ENCODE data around the gene C14orf132.
"Not testable (repeated sequence)": the region's sequence is repeated elsewhere in the genome, so short reads cannot be mapped to it uniquely, and the experiment has no call there.

Gene C14orf132

DNA sequence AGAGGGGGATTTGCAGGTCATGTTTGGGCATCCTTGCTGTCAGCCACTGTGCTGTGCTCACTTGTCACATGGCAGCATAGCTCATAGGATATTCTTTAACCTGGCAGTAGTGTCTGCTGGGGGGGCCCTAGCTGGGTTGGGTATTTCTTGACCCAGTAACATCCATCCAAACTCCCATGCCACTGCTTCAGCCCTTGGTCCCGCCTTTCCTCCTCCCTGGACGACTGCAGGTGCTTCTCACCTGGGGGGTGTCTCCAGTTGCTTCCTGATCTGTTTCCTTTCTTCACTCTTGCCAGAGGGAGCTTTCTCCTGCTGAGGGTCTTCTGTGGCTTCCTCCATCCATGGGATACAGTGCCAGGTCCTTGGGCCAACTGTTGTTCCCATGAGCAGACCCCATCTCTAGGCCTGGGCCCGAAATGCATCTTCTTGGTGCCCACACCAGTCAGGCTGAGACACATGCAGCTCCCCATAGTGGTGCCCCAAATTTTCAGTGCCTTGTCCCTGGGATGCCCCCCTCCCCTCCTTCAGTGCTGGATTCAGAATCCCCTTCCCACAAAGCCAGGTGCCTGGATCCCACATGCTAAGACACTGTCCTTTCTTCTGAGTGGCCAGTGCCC is 20.5 kb downstream of the C14orf132 start:
- no peak for DNase-seq (ENCODE audit: low read depth, low spot score)

DNA sequence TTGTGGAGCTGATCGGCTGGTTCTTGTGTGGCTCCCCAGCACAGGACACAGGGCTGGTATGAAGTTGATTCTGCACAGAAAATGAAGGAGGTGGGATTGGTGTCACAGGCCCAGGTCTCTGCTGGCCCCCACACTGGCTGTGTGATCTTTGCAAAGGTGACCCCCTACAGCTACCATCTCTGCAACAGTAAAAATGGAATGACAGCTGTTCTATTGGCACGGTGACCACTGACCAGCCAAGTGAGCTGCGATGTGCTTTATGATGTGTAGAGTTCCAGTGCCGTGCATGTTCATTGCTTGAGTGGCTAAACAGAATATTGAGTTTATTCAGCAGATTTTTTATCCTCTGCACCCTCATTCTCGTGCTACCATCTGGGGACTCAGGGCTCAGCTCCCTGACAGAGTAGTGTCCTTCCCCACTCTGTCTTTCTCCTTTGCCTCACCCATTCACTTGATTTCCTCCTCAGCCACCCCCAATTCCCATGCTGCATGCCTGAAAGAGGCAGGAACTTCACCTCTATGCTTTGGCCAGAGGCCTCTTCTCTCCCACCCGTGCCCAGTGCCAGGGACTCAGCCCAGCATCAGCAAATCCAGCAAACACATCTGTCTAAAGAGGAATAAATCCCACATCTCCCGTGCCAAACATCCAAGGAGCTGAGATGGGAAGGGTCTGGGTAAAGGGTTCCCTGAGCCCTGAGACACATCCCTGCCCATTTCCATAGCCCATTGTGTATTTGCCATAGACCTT is 21.2 kb downstream of the C14orf132 start:
- no peak for DNase-seq (ENCODE audit: low read depth, low spot score)

DNA sequence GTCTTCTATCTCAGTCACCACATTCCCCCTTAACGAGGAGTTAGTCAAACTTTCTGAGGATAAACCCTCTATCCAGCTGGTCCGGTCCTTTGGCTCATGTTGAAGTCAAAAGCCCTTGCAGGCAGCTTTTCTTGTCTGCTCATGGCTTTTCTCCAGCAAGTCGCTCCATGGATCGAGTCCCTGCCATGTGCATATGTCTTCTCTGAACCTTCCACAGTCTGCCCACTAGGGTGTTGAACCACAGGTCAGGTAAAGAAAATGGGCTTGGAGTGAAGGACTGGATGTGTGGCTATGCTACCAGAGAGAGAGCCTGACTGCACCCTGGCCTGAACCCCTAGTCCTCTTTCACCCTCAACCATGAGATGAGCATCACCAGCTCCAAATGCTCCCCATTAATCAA is 22.8 kb downstream of the C14orf132 start:
- no peak for DNase-seq (ENCODE audit: low read depth, low spot score)

DNA sequence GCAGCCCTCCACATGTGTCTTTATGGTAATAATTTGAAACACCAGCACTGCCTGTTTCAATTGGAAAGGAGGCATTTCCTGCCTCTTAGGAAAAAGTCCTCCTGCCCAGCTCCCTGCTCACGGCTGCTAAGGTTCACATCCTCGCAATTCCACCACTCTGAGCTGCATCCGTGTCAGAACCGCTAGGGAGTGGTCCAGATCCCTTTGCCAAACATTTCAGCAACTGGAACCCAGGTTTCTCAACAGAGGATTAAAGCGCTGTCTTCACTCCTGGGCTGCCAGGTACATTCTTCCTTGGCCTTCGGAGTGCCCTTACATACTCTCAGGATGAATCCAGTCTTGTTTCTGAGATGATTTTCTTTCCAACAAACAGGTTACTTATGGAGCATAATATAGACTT is 23.3 kb downstream of the C14orf132 start:
- DNase-seq (ENCODE audit: low read depth, low spot score), result no peak

DNA sequence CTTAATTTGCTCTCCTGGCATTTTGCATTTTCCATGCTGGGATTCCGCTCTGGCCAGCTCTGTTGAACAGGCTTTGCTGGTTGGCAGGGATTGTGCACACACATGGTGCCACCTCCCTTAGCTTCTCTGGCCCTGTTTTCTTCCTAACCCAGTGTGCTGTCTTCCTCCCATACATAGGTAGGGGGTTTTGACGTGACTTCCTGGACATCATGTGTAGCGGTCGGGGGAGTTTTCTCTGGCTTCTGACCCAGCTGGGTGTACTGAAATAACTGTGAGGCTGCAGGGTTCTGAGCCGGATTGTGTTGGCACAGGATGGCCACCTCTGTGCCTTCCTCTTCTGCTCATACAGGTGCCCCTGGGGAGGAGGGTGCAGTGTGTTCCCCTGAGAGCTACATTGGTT is 25.7 kb downstream of the C14orf132 start:
- no peak for DNase-seq (ENCODE audit: low read depth, low spot score)

DNA sequence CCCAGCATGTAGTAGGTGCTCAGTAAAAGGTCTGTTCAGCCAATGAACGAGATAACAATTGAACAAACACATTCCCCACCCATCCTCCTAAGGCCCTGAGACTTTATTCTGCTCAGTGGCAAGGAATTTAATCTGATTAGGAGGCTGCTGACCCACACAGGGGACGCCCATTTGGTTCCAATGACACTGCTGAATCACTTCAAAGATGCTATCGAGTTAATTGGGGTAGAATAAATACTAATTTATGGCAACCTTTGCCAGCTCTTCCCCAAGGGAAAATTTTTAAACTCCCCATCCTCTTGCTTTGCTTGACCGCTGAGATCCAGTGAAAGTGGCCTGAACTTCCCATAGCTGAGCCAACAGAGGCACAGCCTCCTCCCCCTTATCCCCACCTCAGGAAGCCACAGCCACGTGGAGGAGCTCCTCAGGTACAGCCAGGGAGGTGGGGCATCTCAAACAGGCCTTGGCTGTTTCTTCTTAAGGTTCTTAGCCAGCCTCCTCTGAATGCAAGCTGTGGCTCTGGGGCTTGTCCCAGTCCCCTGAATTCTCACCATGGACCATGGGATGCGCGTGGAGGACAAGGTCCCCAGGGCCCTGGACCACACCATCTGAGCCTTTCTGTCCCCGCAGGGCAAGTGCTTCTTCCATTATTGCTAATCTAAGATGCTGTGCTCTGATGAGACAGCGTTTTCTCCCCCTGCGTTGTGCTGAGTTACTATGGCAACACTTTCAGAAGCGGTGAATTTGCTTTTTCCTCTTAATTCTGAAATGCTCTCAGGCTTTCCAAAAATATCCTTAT is 26.7 kb downstream of the C14orf132 start:
- no peak for DNase-seq (ENCODE audit: low read depth, low spot score)

DNA sequence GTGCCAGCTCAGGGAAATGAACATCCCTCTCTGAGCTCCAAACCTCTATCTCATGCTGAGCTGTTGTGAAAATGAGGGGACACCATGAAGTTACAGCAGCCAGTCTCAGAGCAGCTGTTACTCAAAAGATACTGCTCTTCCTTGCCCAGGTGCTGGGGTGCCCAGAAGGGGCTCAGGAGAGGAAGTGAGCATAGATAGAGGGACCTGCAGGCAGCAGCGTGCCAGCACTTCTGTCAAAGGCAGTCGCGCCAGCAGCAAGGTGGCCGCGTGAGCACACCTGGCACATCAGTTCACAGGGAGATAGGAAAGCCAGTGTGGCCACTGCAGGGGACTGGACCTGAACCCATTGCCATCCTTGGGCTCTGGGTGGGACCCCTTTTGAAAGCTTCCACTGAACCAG is 27.8 kb downstream of the C14orf132 start:
- no peak for DNase-seq (ENCODE audit: low read depth, low spot score)

DNA sequence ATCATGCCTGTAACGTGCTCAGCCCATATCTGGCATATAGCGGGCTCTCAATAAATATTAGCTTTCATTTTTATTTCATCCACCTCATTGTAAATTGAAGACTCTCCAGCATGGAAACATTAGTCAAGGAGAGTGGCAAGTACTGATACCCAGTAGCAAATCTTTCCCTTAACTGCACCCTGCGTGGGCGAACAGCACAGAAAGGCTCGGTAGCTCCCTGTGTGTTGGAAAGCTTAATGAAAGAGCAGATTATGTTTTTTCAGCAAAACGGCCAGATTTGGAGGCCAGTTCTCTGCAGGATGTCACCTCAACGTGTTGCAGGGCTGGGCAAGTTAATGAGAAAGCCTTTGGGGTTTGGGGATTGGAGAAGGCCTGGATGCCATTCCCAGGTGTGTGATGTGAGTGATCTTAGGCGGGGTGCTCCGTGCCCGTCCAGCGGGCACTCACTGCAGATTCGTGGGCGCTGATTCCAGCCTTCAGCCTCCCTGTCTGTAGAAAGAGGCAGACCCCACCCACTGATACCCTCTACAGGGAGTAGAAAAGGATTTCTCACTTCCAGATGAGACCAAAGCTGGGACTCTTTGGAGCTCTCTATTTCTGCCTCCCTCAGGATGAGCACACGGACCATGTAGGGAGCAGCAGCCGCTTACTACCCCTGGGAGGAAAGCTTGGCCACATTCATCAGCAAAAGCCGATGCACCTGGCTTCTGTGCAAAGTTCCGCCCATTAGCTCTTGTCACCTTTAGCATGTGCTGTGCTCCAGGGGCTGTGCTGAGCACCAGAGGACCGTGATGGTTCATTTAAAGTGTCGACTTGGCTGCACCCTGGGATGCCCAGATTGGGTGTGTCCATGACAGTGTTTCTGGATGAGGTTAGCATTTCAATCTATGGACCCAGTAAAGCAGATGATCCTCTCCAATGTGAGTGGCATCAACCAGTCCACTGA is 29.1 kb downstream of the C14orf132 start:
- no peak for DNase-seq (ENCODE audit: low read depth, low spot score)

DNA sequence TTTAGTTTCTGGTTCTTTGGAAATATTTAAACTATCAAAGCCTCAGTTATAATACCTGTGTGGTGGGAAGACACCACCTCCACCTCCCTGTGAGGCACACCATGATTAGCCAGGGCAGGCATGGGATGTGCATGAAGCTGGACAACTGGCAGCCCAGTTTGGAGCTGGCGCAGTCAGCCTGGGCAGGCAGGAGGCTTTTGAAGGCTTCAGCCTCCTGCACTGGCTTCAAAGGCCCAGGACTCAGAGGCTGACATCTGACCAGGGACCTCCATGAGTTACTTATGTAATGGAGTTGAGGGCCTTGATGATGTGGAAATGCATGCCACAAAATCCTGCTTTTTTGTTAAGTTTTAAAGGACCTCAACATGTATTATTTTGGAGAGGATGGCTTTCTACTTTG is 30.3 kb downstream of the C14orf132 start:
- no peak for DNase-seq (ENCODE audit: low read depth, low spot score)

DNA sequence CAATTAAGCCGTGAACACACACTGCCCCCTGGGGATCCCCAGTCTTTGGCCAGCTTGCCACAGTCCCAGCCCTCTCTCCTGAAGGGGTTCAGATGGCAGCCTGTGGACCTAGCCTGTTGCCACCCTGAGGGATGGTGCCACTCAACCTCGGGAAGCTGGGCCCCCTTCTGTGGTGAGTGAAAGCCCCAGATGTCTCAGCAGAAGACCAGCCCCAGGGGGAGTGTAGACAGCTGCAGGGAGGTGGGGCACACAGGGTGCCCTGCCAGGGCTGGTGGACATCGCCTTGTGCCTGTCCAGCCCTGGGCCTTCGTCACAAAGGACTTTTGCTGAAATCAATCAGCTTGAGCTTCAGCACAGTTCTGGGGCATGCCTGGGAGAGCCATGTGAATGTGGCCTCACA is 32.4 kb downstream of the C14orf132 start:
- no peak for DNase-seq (ENCODE audit: low read depth, low spot score)

DNA sequence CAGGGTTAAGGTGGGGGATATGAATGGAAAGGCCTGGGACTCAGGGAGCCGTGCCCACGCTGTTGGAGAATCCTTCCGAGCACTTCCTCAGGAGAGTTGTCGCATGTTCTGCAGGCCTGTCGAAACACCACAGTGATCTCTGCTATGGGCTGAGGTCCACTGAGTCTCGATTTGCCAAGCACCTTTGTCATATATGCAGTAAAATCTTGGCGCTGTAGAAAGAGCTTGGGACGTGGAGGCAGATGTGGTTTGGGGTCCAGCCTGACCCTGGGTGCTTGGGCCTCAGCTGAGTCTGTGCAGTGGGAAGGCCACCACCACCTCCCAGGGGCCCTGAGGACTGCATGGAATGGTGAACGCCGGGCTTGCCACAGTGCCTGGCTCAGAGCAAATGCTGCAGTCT is 32.9 kb downstream of the C14orf132 start:
- DNase-seq (ENCODE audit: low read depth, low spot score), result no peak

DNA sequence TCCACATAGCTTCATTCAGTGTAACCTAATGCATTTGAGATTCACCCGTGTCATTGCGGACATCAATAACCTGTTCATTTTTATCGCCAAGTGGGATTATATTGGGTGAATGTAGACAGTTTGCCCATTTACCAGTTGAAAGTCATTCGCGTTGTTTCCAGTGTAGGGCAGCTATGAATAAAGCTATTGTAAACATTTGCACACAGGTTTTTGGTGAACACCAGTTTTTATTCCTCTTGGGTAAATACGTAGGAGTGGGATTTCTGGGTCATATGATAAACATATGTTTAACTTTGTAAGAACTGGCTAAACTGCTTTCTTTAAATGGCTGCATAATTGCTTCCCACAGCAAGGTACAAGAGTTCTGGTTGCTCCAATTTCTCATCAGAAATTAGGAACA is 33.6 kb downstream of the C14orf132 start:
- DNase-seq (ENCODE audit: low read depth, low spot score), result no peak

DNA sequence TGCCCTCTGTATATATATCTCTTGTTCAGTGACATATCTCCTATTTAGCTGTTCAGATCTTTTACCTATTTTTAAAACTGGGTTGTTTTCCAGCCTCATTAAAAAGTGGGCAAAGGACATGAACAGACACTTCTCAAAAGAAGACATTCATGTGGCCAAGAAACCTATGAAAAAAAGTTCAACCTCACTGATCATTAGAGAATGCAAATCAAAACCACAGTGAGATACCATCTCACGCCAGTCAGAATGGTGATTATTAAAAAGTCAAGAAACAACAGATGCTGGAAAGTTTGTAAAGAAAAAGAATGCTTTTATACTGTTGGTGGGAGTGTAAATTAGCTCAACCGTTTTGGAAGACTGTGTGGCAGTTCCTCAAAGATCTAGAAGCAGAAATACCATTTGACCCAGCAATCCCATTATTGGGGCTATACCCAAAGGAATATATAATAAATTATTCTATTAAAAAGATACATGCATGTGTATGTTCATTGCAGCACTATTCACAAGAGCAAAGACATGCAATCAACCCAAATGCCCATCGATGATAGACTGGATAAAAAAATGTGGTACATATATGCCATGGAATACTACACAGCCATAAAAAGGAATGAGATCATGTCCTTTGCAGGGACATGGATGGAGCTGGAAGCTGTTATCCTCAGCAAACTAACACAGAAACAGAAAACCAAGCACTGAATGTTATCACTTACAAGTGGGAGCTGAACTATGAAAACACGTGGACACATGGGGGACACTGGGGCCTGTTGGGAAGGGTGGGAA is 34.3 kb downstream of the C14orf132 start:
- DNase-seq (ENCODE audit: low read depth, low spot score), result not testable (repeated sequence)

DNA sequence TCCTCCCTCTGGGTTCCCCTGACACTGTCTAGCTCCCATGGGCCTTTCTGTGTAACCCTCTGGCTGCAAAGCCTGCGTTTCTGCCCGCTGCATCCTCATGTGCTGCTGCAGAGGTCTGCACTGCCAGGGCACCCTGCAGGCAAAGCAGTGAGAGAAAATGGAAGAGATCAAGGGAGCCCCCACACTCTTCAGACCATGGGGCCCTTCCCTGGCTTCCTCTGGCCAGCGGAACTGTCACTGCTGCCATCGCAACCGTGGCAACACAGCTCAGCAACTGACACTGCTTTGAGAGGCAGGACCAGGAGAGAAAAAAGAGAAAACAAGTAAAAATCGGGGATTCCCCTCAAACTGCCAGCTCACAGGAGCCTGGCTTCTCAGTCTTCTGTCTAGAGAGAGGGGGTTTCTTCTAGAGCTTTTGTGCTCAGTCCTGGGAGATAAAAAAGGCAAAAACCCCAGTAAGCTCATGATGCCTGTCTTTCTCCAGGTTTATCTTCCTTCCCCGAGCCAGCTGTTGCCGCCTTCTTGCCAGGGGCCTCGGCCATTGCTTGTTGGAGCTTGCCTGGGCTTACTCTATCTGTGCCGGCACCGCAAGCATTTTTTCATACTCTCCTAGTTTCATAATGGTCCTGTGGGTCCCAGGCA is 38.9 kb downstream of the C14orf132 start:
- no peak for DNase-seq (ENCODE audit: low read depth, low spot score)

DNA sequence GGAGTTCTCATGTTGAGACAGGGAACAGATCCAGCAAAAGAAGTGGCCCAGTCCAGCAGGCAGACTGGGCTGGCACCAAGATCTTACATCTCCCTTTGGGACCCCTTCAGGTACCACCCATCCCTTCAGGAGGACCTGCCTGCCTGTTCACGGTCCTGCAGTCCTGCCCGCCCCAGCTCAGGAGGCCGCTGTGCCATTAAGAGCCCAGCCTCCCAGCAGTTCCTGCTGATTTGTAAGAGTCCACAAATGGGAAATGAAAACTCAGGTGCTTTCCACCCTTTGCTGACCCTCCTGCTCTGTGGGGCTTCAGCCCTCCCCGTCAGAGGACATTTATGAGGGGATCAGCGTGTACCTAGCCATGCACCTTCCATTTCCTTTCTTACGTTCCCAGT is 39.5 kb downstream of the C14orf132 start:
- DNase-seq (ENCODE audit: low read depth, low spot score), result no peak

DNA sequence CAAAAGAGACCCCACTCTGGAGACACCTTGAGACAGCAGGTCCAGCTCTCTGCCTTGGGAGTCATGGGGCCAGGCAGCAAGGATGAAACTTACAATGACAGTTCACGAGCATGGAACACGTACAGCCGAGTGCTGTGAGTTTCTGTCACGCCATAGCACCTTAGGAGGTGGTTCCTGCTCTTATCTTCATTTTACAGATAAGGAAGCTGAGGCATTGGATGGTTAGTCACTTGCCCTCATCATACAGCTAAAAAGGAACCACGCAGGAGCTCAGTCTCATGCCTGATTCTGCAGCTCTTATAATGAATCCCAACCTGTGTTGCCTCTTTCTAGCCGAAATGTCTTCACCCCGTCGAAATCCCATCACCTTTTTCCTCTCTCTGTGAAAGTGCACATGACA is 39.9 kb downstream of the C14orf132 start:
- DNase-seq (ENCODE audit: low read depth, low spot score), result no peak

DNA sequence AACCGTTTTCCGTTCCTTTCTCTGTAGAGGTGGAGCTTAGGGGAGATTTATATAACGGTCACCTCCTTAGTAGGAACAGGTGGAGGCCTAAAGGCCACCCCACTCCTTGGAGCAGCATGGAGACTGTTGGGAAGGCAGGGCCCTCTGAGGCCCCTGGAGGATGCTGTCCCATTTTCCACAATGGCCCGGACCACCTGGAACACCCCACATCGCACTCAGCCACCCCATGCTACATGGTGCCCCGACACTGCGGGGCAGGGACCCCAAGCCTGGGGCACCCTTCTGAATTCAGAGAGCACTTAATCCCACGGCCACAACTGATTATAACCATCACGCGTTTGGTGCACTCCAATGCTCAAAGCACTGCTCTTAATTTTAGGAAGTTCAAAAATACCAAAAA is 41.4 kb downstream of the C14orf132 start:
- no peak for DNase-seq (ENCODE audit: low read depth, low spot score)

DNA sequence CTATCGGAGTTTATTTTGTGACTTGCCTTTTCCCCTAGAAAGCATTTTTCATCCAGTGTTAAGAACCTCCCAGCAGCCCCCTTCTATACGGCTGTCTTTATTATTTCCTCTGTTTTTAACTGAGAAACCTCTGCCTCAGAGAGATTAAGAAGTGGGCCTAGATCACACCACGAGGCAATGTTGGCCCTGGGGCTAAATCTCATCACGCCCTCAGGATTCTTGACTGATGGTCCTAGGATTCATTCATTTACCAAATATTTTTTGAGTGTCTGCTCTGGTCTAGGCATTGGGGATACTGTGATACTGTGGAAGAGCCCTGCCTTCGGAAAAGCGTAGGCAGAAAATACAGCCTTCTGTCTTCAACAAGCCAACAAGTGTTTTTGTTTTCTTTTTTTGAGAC is 42.1 kb downstream of the C14orf132 start:
- no peak for DNase-seq (ENCODE audit: low read depth, low spot score)

DNA sequence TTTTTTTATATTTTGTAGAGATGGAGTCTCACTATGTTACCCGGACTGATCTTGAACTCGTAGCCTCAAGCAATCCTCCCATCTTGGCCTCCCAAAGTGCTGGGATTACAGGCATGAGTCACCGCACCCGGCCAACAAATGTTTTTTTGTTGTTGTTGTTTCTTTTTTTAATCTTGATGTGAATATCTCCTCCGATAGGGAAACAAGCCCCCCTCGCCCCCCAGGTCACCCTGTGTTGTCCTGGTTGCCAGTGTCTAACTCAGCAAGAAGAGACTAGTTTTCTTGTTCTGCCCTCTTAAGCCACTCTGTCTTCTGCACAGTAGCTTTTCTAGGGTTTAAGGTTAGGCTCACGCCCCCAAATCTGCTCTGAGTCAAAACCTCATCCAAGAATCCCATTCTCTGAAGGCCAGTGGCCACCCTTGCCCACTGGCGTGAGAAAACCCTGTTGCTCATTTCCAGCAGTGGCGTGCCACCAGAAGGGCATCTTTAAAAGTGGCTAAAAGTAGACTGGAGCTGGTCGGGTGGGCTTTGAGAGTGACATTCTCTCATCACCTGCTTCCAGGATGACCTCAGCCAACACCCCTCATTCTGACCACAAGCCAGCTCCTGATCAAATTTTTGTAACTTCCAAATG is 42.7 kb downstream of the C14orf132 start:
- DNase-seq (ENCODE audit: low read depth, low spot score), result no peak

All from smooth muscle cell of the brain vasculature (primary cell).